Measurements from ENCODE around the gene KRTAP3-2. TPM values are rescaled to one million over a fixed set of nuclear protein-coding genes. Genes with fewer than 3 reads are reported as not detected.

Gene KRTAP3-2
- total RNA-seq, 6 donors from 2014 or later = not detected

DNA sequence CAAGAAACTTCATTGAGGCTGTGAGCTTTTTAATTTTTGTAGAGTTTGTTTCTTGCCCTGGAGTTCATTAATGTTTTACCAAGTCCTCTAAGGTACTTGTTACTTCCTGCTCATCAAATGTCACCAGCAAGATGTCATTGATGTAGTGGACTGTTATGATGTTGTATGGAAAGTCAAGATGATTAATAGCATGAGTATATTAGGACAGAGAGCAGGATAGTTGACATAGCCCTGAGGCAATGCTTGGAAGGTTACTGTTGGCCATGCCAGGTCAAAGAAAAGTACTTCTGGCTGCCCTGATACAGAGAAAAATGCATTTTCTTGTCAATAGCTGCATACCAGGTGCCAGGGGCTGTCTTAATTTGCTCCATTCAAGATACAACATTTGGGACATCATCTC is 20.6 kb upstream of the KRTAP3-2 start:
- no peak for DNase-seq
- H3K27me3 ChIP-seq = no peaks in the 10 kb centered on the region
- H3K36me3 ChIP-seq = no peaks in the 10 kb centered on the region
- H3K27ac ChIP-seq = no peak overlapping the region
- H3K4me3 ChIP-seq = no peak overlapping the region
- no peaks in the 10 kb centered on the region for H3K4me1 ChIP-seq
- TF ChIP-seq POLR2AphosphoS5 (IDR thresholded peaks at IDR 0.05) (no peak), POLR2A (IDR thresholded peaks at IDR 0.05) (no peak), EP300 (IDR thresholded peaks at IDR 0.05) (no peak)
- TF ChIP-seq, protein P1, sequence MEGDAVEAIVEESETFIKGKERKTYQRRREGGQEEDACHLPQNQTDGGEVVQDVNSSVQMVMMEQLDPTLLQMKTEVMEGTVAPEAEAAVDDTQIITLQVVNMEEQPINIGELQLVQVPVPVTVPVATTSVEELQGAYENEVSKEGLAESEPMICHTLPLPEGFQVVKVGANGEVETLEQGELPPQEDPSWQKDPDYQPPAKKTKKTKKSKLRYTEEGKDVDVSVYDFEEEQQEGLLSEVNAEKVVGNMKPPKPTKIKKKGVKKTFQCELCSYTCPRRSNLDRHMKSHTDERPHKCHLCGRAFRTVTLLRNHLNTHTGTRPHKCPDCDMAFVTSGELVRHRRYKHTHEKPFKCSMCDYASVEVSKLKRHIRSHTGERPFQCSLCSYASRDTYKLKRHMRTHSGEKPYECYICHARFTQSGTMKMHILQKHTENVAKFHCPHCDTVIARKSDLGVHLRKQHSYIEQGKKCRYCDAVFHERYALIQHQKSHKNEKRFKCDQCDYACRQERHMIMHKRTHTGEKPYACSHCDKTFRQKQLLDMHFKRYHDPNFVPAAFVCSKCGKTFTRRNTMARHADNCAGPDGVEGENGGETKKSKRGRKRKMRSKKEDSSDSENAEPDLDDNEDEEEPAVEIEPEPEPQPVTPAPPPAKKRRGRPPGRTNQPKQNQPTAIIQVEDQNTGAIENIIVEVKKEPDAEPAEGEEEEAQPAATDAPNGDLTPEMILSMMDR (IDR thresholded peaks at IDR 0.05) = no peak
- ATAC-seq (ENCODE audit: low FRiP score in 2 of 2) = no peak
- H3K9me3 ChIP-seq = no peaks in the 10 kb centered on the region

DNA sequence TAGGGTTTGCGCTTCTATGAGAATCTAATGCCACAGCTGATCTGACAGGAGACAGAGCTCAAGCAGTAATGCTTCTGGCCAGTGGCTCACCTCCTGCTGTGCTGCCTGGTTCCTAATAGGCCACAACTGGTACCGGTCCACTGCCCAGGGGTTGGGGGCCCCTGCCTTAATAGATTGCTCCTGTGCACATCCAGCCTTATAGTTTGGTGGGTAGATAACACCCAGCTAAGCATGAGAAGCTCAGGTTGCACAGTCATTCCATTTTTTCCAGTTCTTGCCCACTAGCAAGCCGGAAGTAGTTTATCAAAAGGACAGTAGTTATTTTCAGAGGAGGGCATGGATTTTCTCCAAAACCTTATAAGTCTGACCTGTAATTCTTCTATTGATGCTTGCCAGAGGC is 19.7 kb upstream of the KRTAP3-2 start:
- Histone ChIP-seq H3K27me3 (no peaks in the 10 kb centered on the region), H3K9me3 (no peaks in the 10 kb centered on the region), H3K27ac (no peak overlapping the region), H3K4me1 (no peaks in the 10 kb centered on the region), H3K4me3 (no peak overlapping the region), H3K36me3 (no peaks in the 10 kb centered on the region)
- ATAC-seq (ENCODE audit: low FRiP score in 2 of 2) (no peak), DNase-seq (no peak)
- TF ChIP-seq, protein P1 (IDR thresholded peaks at IDR 0.05) = no peak
- TF ChIP-seq POLR2AphosphoS5 (IDR thresholded peaks at IDR 0.05) (no peak), EP300 (IDR thresholded peaks at IDR 0.05) (no peak), POLR2A (IDR thresholded peaks at IDR 0.05) (no peak)
- 93 to 96% methylated on average over 3 of the region's 3 CpGs for WGBS, 2 donors

DNA sequence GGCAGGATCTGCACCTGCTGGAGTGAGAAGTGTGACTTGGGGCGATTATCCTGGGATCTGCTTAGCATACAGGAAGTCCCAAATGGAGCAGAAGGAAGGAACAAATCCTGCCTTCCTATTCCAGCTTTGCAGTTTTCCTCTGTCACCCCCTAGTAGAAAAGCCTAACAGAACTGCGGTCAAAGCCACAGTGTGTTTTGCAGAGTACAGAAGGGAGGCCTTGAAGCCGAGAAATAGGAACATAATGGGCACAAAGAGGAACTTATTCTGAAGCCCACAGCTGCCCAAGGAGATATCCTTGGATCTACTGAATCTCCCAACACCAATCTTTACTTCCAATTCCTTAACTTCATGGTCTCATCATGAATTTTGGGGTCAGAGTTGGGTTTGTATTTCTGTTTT is 18.8 kb upstream of the KRTAP3-2 start:
- no peak for TF ChIP-seq EP300 (IDR thresholded peaks at IDR 0.05)
- TF ChIP-seq POLR2AphosphoS5 (IDR thresholded peaks at IDR 0.05) = no peak
- no peak for TF ChIP-seq POLR2A (IDR thresholded peaks at IDR 0.05)
- TF ChIP-seq, protein P1 (IDR thresholded peaks at IDR 0.05) = no peak
- Histone ChIP-seq H3K27ac (no peak overlapping the region), H3K9me3 (no peaks in the 10 kb centered on the region), H3K4me3 (no peak overlapping the region), H3K36me3 (no peaks in the 10 kb centered on the region), H3K27me3 (no peaks in the 10 kb centered on the region), H3K4me1 (no peaks in the 10 kb centered on the region)
- DNase-seq = no peak
- 76 to 78% methylated on average over 2 to 3 of the region's 3 CpGs for WGBS, 2 donors
- ATAC-seq (ENCODE audit: low FRiP score in 2 of 2) = no peak

DNA sequence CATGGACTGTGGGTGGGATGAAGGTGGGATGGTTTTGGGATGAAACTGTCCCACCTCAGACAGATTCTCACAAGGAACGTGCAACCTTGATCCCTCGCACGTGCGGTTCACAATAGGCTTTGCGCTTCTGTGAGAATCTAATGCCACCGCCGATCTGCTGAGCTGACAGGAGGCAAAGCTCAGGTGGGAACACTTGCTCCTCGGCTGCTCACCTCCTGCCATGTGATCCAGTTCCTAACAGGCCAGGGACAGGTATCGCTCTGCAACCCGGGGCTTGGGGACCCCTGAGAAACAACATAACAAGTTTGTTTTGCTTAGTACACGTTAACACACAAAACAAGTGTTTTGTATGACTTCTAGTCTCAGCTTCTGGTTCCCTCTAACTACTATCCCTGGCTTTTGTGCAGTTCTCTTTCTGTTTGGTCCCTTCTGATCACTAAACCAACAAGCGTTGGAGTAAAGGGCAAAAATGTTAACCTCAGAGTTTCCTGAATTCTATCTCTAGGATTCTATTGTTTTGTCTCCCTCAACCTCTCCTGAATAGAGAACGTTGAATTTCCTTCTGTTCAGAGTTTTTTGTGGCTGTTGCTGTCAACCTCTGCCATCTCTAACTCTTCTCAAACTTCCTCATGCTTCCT is 17.0 kb upstream of the KRTAP3-2 start:
- DNase-seq (no peak), ATAC-seq (ENCODE audit: low FRiP score in 2 of 2) (no peak)
- H3K27me3 ChIP-seq = no peaks in the 10 kb centered on the region
- no peaks in the 10 kb centered on the region for H3K4me1 ChIP-seq
- H3K9me3 ChIP-seq = no peaks in the 10 kb centered on the region
- TF ChIP-seq POLR2A (IDR thresholded peaks at IDR 0.05) = no peak
- TF ChIP-seq EP300 (IDR thresholded peaks at IDR 0.05) = no peak
- TF ChIP-seq, protein P1 (IDR thresholded peaks at IDR 0.05) = no peak
- no peak for TF ChIP-seq POLR2AphosphoS5 (IDR thresholded peaks at IDR 0.05)
- H3K27ac ChIP-seq = no peak overlapping the region
- H3K4me3 ChIP-seq = no peak overlapping the region
- no peaks in the 10 kb centered on the region for H3K36me3 ChIP-seq
- 70 to 78% methylated on average over 8 to 13 of the region's 13 CpGs for WGBS, 2 donors

DNA sequence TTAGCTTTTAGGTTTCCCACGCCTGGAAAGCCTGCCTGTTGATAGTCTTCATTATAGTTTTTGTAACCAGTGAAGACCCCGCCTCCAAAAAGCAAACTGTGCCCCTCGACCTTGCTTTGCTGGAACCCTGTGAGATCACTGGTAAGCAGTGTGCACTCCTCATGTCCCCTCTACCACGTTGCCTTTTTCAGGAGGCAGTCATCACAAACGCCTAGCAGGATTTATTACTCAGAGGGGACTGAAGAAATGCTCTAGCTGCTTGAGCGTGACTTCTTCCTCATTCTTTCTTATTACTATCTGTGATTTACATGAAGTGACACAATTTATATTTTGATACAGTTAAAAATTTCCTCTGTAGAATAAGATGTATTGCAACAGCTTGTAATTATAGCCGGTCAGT is 15.7 kb upstream of the KRTAP3-2 start:
- TF ChIP-seq POLR2AphosphoS5 (IDR thresholded peaks at IDR 0.05) (no peak), POLR2A (IDR thresholded peaks at IDR 0.05) (no peak), EP300 (IDR thresholded peaks at IDR 0.05) (no peak)
- TF ChIP-seq, protein P1 (IDR thresholded peaks at IDR 0.05) = no peak
- Histone ChIP-seq H3K4me3 (no peak overlapping the region), H3K27ac (no peak overlapping the region), H3K4me1 (no peaks in the 10 kb centered on the region), H3K36me3 (no peaks in the 10 kb centered on the region), H3K9me3 (no peaks in the 10 kb centered on the region), H3K27me3 (no peaks in the 10 kb centered on the region)
- no peak for ATAC-seq (ENCODE audit: low FRiP score in 2 of 2)
- WGBS, 2 donors = 70 to 72% methylated on average over 7 of the region's 7 CpGs
- DNase-seq = no peak
